ENCODE measurements around the gene CYB561D2. TPM values are rescaled to one million over a fixed set of nuclear protein-coding genes. Genes with fewer than 3 reads are reported as not detected.

Gene CYB561D2
- polyA plus RNA-seq, 1 donor from 2014 or later, result 63.3 TPM

DNA sequence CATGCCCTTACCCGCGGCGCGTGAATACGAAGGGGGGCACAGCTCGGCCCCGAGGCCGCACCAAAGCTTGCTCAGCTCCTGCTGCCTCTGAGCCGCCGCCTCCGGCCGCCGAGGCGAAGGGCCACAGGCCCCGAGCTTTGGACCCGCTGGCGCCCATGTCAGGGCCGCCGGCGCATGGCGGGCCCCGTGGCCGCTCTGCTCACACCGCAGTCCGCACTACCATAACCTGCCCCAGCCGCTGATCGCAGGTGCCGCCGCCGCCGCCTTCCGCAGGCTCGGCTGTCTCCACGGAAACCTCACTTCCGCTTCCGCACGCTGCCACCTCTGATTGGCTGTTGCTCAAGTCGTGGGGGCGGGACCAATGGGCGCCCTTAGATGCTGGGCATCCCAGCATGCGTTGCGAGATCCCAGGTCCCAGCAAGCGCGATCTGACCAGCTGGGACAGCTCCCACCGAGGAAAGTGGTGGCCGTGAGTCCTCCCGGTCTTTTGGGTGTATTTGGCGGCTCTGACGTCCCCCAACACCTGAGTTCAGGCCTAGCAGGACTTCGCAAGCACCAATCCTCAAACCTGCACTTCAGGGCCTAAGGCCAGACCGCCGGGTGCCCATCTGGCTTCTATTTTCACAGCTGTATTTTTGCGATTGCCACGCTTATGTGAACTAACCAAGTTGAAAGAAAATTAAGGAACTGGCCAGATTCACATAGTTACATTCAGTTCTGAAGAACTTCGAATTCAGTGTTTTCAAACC is 22.5 kb upstream of the CYB561D2 start, which contains the start of gene TUSC2:
Gene TUSC2, minus strand, starts transcription at position 281 of the 749 bp plus-strand sequence. Its CDS starts 124 bp downstream, at position 157.
- no peaks in the 10 kb centered on the region for H3K36me3 Mint-ChIP-seq
- H3K9me3 Mint-ChIP-seq, result no peaks in the 10 kb centered on the region
- H3K27ac Mint-ChIP-seq, result peak within 1 kb of the TSS; percentile 94 to 98 (median 96)
- H3K27me3 Mint-ChIP-seq, result no peaks in the 10 kb centered on the region
- peak within 1 kb of the TSS; percentile 90 to 96 (median 92) for H3K4me3 Mint-ChIP-seq
- H3K4me1 Mint-ChIP-seq, result peaks cover 6 to 19% (median 17%) of the 10 kb centered on the region in 3 donors

DNA sequence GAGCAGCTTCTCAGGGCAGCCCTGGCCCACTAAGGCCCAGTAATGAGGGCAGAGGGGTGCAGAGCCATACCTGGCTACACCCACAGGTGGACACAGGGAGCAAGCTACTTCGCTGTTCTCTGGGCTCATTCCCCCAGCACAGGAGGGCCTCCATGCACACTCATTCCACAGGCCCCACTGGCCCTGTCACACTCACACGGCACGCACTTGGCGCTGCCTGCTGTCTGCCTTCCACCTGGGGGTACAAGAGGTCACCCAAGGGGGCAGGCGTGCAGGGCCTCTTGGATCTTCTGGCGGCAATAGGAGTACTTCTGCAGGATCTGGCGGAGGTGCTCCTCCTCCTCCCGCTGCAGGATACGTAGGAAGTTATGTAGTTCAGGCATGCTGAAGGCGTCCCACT is 20.3 kb upstream of the CYB561D2 start:
- peak overlapping the region in 1 of 3 donors; percentile 82 for H3K27ac Mint-ChIP-seq
- peaks cover 15 to 17% (median 17%) of the 10 kb centered on the region in 3 donors for H3K4me1 Mint-ChIP-seq
- H3K27me3 Mint-ChIP-seq, result no peaks in the 10 kb centered on the region
- no peaks in the 10 kb centered on the region for H3K9me3 Mint-ChIP-seq
- peak overlapping the region in 2 of 4 donors; percentile 28 to 69 for H3K4me3 Mint-ChIP-seq
- H3K36me3 Mint-ChIP-seq, result peaks cover 2% of the 10 kb centered on the region

GRCh38 chr3:50331364-50331907 is 19.2 kb upstream of the CYB561D2 start:
- Mint-ChIP-seq H3K4me1 (peaks cover 16 to 27% (median 21%) of the 10 kb centered on the region in 3 donors), H3K9me3 (no peaks in the 10 kb centered on the region), H3K4me3 (peak overlapping the region in 3 of 4 donors; percentile 4 to 69 (median 21)), H3K36me3 (peaks cover 2% of the 10 kb centered on the region), H3K27ac (no peak overlapping the region), H3K27me3 (no peaks in the 10 kb centered on the region)

- peaks cover 2% of the 10 kb centered on the region for H3K36me3 Mint-ChIP-seq
- peak overlapping the region in 2 of 4 donors; percentile 50 to 73 for H3K4me3 Mint-ChIP-seq
- H3K27me3 Mint-ChIP-seq, result no peaks in the 10 kb centered on the region
- H3K4me1 Mint-ChIP-seq, result peaks cover 10 to 33% (median 17%) of the 10 kb centered on the region in 3 donors
- H3K9me3 Mint-ChIP-seq, result no peaks in the 10 kb centered on the region
- H3K27ac Mint-ChIP-seq, result peak overlapping the region; percentile 16 to 77 (median 65)
Measured at GRCh38 chr3:50333744-50334328, 16.8 kb upstream of the CYB561D2 start.

DNA sequence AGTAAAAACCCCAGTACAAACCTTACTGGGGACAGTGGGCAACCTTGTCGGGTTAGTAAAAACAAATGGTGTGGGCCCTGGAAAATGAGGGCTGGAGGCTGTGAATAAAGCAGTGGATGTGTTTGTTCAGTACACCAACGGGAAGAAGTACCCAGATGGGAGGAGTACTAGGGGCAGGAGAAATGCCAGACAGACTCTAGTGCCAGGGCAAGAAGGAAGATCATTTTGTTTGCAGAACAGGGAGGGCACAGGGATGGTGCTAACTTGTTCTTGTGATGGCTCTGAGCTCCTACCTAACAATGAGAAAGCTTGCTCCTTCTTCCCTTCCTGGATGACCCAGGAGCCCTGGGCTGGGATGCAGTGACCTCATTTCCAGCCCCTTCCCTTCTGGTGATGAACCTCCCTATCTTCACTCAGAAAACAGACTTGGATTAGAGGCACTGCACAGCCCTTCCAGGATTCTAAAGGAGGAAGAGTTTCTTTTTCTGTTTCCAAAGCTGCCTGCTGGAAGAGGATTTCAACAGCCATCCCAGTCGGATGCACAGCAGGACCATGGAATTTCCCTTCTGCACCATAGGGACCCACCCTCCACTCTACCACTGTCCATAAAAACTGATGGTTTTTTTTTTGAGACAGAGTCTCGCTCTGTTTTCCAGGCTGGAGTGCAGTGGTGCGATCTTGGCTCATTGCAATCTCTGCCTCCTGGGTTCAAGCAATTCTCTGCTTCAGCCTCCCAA is 16.2 kb upstream of the CYB561D2 start:
- Mint-ChIP-seq H3K9me3 (no peaks in the 10 kb centered on the region), H3K4me3 (peak overlapping the region in 1 of 4 donors; percentile 73), H3K36me3 (peaks cover 2% of the 10 kb centered on the region), H3K27me3 (no peaks in the 10 kb centered on the region), H3K27ac (peak overlapping the region; percentile 63 to 77 (median 65)), H3K4me1 (peaks cover 14 to 36% (median 21%) of the 10 kb centered on the region in 3 donors)

GRCh38 chr3:50336452-50337174 is 14.0 kb upstream of the CYB561D2 start:
- Mint-ChIP-seq H3K4me1 (peaks cover 20 to 38% (median 28%) of the 10 kb centered on the region in 3 donors), H3K36me3 (peaks cover 2% of the 10 kb centered on the region), H3K9me3 (no peaks in the 10 kb centered on the region), H3K27ac (peak overlapping the region; percentile 91 to 98 (median 97)), H3K27me3 (no peaks in the 10 kb centered on the region), H3K4me3 (peak overlapping the region; percentile 88 to 99 (median 94))

DNA sequence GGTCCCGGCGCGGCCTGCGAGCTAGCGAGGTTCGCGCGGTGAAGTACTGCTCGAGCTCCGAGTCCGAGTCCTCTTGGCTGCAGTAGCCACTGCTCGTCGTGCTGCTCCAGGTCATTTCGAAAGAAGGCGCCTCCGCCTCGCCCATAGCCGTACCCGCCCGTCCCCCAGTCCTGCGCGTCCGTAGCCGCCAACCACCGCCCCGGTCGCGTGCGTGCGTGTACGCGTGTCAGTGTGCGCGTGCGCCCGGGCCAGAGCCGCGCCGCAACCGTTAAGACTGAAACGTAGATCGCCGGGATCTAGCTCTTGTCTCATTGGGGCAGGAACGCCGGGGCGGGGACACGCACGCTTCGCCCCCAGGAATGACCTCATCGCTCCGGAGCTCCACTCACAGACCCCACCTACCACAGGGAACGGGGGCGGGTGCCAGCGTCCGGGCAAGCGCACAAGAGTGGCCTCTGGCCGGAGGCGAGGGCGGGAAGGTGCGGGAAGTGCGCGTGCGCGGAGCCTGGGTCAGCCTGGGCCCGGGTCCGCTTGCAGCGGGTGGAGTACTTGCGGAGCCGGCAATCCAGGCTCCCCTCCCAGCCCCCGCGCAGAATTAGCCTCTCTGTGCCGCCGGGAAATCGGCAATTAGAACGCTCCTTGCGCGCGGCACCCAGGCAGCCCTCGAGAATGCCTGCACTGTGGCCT is 13.3 kb upstream of the CYB561D2 start:
- Mint-ChIP-seq H3K4me1 (peaks cover 20 to 38% (median 28%) of the 10 kb centered on the region in 3 donors), H3K27ac (peak overlapping the region; percentile 91 to 98 (median 97)), H3K9me3 (no peaks in the 10 kb centered on the region), H3K27me3 (no peaks in the 10 kb centered on the region), H3K4me3 (peak overlapping the region; percentile 88 to 99 (median 92)), H3K36me3 (peaks cover 2% of the 10 kb centered on the region)

DNA sequence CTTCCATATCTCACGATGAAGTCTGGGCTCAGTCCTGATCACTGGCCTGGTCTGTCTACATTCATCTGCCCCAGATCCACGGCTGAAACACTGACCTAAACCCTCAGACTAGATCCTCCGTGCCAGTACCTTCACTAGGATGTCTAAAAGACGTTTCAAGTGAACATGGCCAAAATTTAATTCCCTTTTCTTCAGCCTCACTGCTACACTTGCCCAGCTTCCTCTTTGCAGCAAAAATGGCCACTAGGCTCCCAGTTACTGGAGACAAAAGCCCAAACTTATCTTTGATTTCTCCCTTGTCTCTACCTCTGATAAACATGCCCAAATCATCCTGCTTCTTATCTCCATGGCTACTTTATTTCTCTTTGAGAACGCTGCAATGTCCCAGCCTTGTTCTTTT is 11.7 kb upstream of the CYB561D2 start:
- Mint-ChIP-seq H3K9me3 (no peaks in the 10 kb centered on the region), H3K4me1 (peaks cover 15 to 36% (median 28%) of the 10 kb centered on the region in 3 donors), H3K27ac (peak overlapping the region; percentile 91 to 98 (median 97)), H3K27me3 (no peaks in the 10 kb centered on the region), H3K4me3 (peak overlapping the region; percentile 88 to 99 (median 92)), H3K36me3 (peaks cover 2% of the 10 kb centered on the region)

GRCh38 chr3:50339485-50340146 is 11.0 kb upstream of the CYB561D2 start:
- Mint-ChIP-seq H3K27ac (peak overlapping the region; percentile 88 to 98 (median 91)), H3K4me1 (peaks cover 15 to 35% (median 29%) of the 10 kb centered on the region in 3 donors), H3K9me3 (no peaks in the 10 kb centered on the region), H3K36me3 (no peaks in the 10 kb centered on the region), H3K27me3 (no peaks in the 10 kb centered on the region), H3K4me3 (peak overlapping the region; percentile 88 to 99 (median 92))

GRCh38 chr3:50340147-50340447 is 10.6 kb upstream of the CYB561D2 start:
- Mint-ChIP-seq H3K36me3 (no peaks in the 10 kb centered on the region), H3K4me1 (peaks cover 15 to 34% (median 29%) of the 10 kb centered on the region in 3 donors), H3K4me3 (peak overlapping the region; percentile 88 to 99 (median 92)), H3K27ac (peak overlapping the region; percentile 88 to 98 (median 91)), H3K9me3 (no peaks in the 10 kb centered on the region), H3K27me3 (no peaks in the 10 kb centered on the region)

DNA sequence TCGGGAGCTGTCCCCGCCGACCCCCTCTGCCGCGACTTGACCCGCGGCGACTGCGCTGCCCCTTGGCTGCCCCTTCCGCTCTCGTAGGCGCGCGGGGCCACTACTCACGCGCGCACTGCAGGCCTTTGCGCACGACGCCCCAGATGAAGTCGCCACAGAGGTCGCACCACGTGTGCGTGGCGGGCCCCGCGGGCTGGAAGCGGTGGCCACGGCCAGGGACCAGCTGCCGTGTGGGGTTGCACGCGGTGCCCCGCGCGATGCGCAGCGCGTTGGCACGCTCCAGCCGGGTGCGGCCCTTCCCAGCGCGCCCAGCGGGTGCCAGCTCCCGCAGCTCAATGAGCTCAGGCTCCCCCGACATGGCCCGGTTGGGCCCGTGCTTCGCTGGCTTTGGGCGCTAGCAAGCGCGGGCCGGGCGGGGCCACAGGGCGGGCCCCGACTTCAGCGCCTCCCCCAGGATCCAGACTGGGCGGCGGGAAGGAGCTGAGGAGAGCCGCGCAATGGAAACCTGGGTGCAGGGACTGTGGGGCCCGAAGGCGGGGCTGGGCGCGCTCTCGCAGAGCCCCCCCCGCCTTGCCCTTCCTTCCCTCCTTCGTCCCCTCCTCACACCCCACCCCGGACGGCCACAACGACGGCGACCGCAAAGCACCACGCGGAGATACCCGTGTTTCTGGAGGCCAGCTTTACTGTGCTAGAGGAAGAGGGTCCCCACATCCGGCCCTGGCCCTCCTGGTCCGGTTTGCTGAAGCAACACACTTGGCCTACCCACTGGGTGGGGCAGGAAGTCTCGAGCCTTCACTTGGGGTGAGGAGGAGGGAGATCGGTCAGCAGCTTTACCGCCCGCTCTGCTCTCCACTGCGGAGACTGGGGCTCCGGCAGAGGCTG is 10.0 kb upstream of the CYB561D2 start, which contains the start of gene RASSF1:
Gene RASSF1, minus strand, starts transcription at position 389 of the 882 bp plus-strand sequence. Its CDS starts 31 bp downstream, at position 358.
- Mint-ChIP-seq H3K4me3 (peak within 1 kb of the TSS; percentile 88 to 99 (median 92)), H3K27me3 (no peaks in the 10 kb centered on the region), H3K27ac (peak within 1 kb of the TSS; percentile 88 to 98 (median 91)), H3K9me3 (no peaks in the 10 kb centered on the region), H3K36me3 (no peaks in the 10 kb centered on the region), H3K4me1 (peaks cover 16 to 30% (median 29%) of the 10 kb centered on the region in 3 donors)

DNA sequence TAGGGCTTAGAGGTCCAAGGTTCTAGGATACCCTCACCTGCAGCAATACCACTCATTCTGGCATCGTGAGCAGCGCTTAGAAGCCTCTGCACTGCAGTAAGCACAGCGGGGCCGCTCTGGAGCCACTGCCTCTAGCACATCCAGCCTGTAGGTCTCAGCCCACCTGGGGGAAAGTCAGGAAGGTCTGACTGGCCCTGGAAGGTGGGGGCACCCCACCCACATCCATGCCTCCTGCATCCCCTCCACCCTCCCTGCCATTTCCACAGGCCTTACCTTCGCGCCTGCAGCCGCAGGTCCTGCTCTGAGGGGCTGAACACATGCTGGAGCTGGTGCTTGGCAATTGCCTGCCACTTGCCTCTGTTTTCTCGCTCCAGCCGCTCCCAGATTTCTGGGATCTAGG is 9.1 kb upstream of the CYB561D2 start:
- Mint-ChIP-seq H3K4me1 (peaks cover 19 to 26% (median 25%) of the 10 kb centered on the region in 3 donors), H3K27me3 (no peaks in the 10 kb centered on the region), H3K4me3 (peak overlapping the region; percentile 88 to 96 (median 92))

More for the DNA sequence above, 9.1 kb upstream of the CYB561D2 start:
- Mint-ChIP-seq H3K27ac (peak overlapping the region; percentile 66 to 90 (median 86)), H3K9me3 (no peaks in the 10 kb centered on the region), H3K36me3 (no peaks in the 10 kb centered on the region)
